CD14-positive monocyte (primary cell): ENCODE results near the gene DOHH. TPM values are rescaled to one million over a fixed set of nuclear protein-coding genes. Genes with fewer than 3 reads are reported as not detected.

Source experiments
- DNase-seq, 3 donors: peaks; one replicate each; pipeline ENCODE4 v3.0.0-alpha.2; 2011 to 2022
- H2AFZ ChIP-seq: 2 replicates; pipeline ENCODE4 v1.6.0; 2012; ENCODE audit warnings: mild to moderate bottlenecking, low read depth, low read length, inconsistent platforms; ENCODE audit not compliant: insufficient read depth, poor library complexity, severe bottlenecking
- H3K27ac ChIP-seq, 2 donors: 1 replicate in 1 of 2; 2 replicates in 1 of 2; pipeline ENCODE4 v1.5.1; 2012 to 2013; ENCODE audit warnings: low read length in 2 of 2, control low read depth in 1 of 2, inconsistent platforms in 1 of 2, low read depth in 1 of 2, mild to moderate bottlenecking in 1 of 2
- H3K27me3 ChIP-seq, 2 donors: one replicate each; pipeline versions ENCODE4 v1.6.0 to v1.6.1; 2011 to 2013; ENCODE audit warnings: low read length in 2 of 2; ENCODE audit not compliant: control insufficient read depth in 2 of 2, insufficient read depth in 2 of 2
- H3K36me3 ChIP-seq, 2 donors: replicated peaks in 1 of 2; 1 replicate in 1 of 2; 2 replicates in 1 of 2; pipeline versions ENCODE4 v1.5.1 to v1.6.1; 2012 to 2013; ENCODE audit warnings: low read length in 2 of 2, control low read depth in 1 of 2, inconsistent platforms in 1 of 2, mild to moderate bottlenecking in 1 of 2; ENCODE audit not compliant: insufficient read depth in 2 of 2, control insufficient read depth in 1 of 2
- H3K4me1 ChIP-seq, 2 donors: 1 replicate in 1 of 2; 2 replicates in 1 of 2; pipeline versions ENCODE4 v1.5.1 to v1.6.1; 2012 to 2013; ENCODE audit warnings: low read length in 2 of 2, control low read depth in 1 of 2, inconsistent platforms in 1 of 2, mild to moderate bottlenecking in 1 of 2, moderate library complexity in 1 of 2; ENCODE audit not compliant: insufficient read depth in 2 of 2, control insufficient read depth in 1 of 2
- H3K4me2 ChIP-seq: replicated peaks from 2 replicates; pipeline ENCODE3; 2012; ENCODE audit warnings: low read length, moderate library complexity, mild to moderate bottlenecking; ENCODE audit not compliant: poor library complexity, severe bottlenecking; ENCODE audit errors: extremely low read depth
- H3K4me3 ChIP-seq, 3 experiments: fragments of 200-600 bp in 1 of 3; sonication (generic) in 1 of 3; replicated peaks in 1 of 3; 1 replicate in 2 of 3; 2 replicates in 1 of 3; pipeline ENCODE4 v1.5.1; 2011 to 2013; ENCODE audit warnings: low read length in 3 of 3, mild to moderate bottlenecking in 3 of 3, control low read depth in 2 of 3, low read depth in 2 of 3, inconsistent platforms in 1 of 3, moderate library complexity in 1 of 3
- H3K79me2 ChIP-seq: 2 replicates; pipeline ENCODE4 v1.6.0; 2012; ENCODE audit warnings: mild to moderate bottlenecking, control low read depth, inconsistent platforms, low read length, moderate library complexity; ENCODE audit not compliant: insufficient read depth
- H3K9ac ChIP-seq: 2 replicates; pipeline ENCODE4 v1.6.0; 2017; ENCODE audit warnings: low read length, mild to moderate bottlenecking; ENCODE audit not compliant: insufficient read depth, poor library complexity, severe bottlenecking
- H3K9me3 ChIP-seq, 2 donors: replicated peaks in 1 of 2; 1 replicate in 1 of 2; 2 replicates in 1 of 2; pipeline versions ENCODE4 v1.5.1 to v1.6.1; 2012 to 2013; ENCODE audit warnings: low read length in 2 of 2, control low read depth in 1 of 2; ENCODE audit not compliant: control insufficient read depth in 1 of 2, insufficient read depth in 1 of 2
- H4K20me1 ChIP-seq: 2 replicates; pipeline ENCODE4 v1.6.0; 2012; ENCODE audit warnings: mild to moderate bottlenecking, low read length, control low read depth, moderate library complexity; ENCODE audit not compliant: insufficient read depth
- H3K27ac Mint-ChIP-seq, 7 donors: one replicate each; pipeline ENCODE4 v1.8.0; 2020; ENCODE audit warnings: mild to moderate bottlenecking in 7 of 7, mixed read lengths in 7 of 7, moderate library complexity in 6 of 7, inconsistent platforms in 2 of 7
- H3K27me3 Mint-ChIP-seq, 3 donors: one replicate each; pipeline ENCODE4 v1.8.0; 2021 to 2022; ENCODE audit warnings: low read depth in 3 of 3, mild to moderate bottlenecking in 3 of 3, mixed read lengths in 3 of 3, moderate library complexity in 3 of 3, inconsistent platforms in 1 of 3
- H3K36me3 Mint-ChIP-seq, 2 donors: one replicate each; pipeline ENCODE4 v1.8.0; 2020; ENCODE audit warnings: mixed read lengths in 2 of 2, inconsistent platforms in 1 of 2, mild to moderate bottlenecking in 1 of 2
- H3K4me1 Mint-ChIP-seq: one replicate; pipeline ENCODE4 v1.8.0; 2020; ENCODE audit warnings: mild to moderate bottlenecking, mixed read lengths
- H3K4me3 Mint-ChIP-seq, 2 donors: one replicate each; pipeline ENCODE4 v1.8.0; 2020; ENCODE audit warnings: mild to moderate bottlenecking in 2 of 2, mixed read lengths in 2 of 2, moderate library complexity in 1 of 2
- H3K9me3 Mint-ChIP-seq, 7 donors: one replicate each; pipeline ENCODE4 v1.8.0; 2020 to 2022; ENCODE audit warnings: mixed read lengths in 7 of 7, mild to moderate bottlenecking in 6 of 7, moderate library complexity in 6 of 7, inconsistent platforms in 2 of 7
- WGBS: methylation state at CpG from one replicate; pipeline ENCODE4 v1.1.5; 2013; ENCODE audit warnings: missing lambda C conversion rate; ENCODE audit not compliant: insufficient coverage; 5-methylcytosine and 5-hydroxymethylcytosine counted together
- intact Hi-C, 2 donors: fragments of 100-400 bp; cut with micrococcal nuclease; formaldehyde crosslinking; loops; one replicate each; pipeline versions ENCODE4 v1.15.0 to v1.15.1; 2023
- polyA plus RNA-seq, 3 donors: library from polyadenylated mRNA; depleted of rRNA in 1 of 3; unstranded in 2 of 3; stranded (reverse) in 1 of 3; fragments of 300-500 nt in 2 of 3; fragments of >200 nt in 1 of 3; fragmentation: Illumina TruSeq in 2 of 3; gene quantifications; 1 replicate in 2 of 3; 2 replicates in 1 of 3; pipeline ENCODE4 v1.2.3, GENCODE V29; 2012 to 2021
- TF ChIP-seq, protein P1 (sequence below): fragments of 200-600 bp; IDR thresholded peaks from one replicate; pipeline ENCODE4 v1.8.0; 2022; ENCODE audit warnings: antibody characterized with exemption, mild to moderate bottlenecking

Gene DOHH
- polyA plus RNA-seq, 3 donors = 3.7 to 4.2 (median 4.1) TPM

DNA sequence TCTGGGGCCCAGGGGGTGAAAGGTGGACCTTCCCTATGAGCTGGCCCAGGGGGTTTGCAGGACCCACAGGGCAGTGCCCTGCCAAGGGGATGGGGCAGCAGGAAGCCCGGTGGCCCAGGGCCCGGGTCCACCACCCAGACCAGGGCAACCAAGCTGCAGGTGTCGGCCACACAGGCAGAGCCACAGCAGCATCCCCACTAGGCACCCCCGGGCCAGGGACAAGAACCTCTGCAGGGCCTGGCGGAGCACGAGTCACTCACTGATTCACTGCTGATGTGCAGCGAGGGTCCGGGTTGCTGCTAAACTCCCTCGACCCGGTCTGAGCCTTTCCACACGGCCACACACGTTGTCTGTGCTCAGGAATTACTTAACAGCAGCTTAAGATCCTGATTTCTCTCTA is 14.5 kb upstream of the DOHH start:
- Histone ChIP-seq H3K27ac (no peak overlapping the region), H4K20me1 (peaks cover 100% of the 10 kb centered on the region), H3K4me3 (no peak overlapping the region), H2AFZ (no peak overlapping the region), H3K4me2 (no peak overlapping the region), H3K9me3 (no peaks in the 10 kb centered on the region), H3K4me1 (no peaks in the 10 kb centered on the region), H3K9ac (no peak overlapping the region), H3K36me3 (peaks cover 37 to 49% of the 10 kb centered on the region in 2 donors), H3K79me2 (peaks cover 100% of the 10 kb centered on the region), H3K27me3 (no peaks in the 10 kb centered on the region)
- Mint-ChIP-seq H3K4me1 (peaks cover 3% of the 10 kb centered on the region), H3K27ac (peak overlapping the region in 2 of 7 donors; percentile 8 to 61), H3K36me3 (peaks cover 27 to 55% of the 10 kb centered on the region in 2 donors), H3K27me3 (peaks cover 0 to 3% (median 0%) of the 10 kb centered on the region in 3 donors), H3K4me3 (no peak overlapping the region), H3K9me3 (no peaks in the 10 kb centered on the region)
- TF ChIP-seq, protein P1, sequence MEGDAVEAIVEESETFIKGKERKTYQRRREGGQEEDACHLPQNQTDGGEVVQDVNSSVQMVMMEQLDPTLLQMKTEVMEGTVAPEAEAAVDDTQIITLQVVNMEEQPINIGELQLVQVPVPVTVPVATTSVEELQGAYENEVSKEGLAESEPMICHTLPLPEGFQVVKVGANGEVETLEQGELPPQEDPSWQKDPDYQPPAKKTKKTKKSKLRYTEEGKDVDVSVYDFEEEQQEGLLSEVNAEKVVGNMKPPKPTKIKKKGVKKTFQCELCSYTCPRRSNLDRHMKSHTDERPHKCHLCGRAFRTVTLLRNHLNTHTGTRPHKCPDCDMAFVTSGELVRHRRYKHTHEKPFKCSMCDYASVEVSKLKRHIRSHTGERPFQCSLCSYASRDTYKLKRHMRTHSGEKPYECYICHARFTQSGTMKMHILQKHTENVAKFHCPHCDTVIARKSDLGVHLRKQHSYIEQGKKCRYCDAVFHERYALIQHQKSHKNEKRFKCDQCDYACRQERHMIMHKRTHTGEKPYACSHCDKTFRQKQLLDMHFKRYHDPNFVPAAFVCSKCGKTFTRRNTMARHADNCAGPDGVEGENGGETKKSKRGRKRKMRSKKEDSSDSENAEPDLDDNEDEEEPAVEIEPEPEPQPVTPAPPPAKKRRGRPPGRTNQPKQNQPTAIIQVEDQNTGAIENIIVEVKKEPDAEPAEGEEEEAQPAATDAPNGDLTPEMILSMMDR = no peak
- 92% methylated on average over 12 of the region's 12 CpGs for WGBS
- no peak for DNase-seq
- intact Hi-C loops = no loop called here

DNA sequence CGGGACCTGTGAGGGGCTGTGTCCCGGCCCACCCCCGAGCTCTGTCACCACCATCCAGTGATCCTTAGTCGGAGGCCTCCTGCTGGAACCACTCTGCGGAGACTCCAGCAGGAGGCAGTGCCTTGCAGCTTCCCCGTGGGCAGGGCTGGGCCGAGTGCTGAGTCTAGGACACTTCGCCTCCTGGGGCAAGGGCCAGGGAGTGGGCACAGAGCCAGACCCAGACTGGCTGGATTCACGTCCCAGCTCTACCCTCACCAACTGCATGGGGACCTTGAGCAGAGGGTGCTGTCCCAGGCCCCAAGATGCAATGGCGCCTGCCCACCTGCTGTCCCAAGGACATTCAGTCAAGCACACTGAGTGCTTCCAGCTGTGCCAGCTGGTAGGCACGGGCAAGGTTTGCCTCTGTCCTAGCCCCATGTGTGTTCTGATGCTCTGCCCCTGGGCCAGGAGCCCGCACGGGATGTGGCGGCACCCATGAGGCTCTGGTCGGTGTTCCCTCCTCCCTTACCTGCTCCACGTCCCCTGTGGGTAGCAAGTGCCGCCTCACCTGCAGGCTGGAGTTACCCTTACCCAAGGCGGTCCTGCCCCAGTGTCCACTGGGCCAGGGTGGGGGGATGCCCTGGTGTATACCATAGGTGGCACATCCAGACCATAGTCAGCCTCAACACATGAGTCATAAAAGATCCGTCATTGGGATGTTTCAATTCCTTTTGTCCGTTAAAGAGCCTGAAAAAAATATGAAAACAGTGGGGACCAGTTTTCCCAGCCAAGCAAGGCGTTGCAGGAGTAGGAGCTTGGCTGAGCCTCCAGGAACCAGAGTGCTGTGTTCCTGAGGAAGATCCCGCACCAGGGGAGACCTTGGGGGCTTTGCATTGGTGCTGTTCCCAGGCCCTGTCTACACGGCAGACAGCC is 13.0 kb upstream of the DOHH start:
- Histone ChIP-seq H2AFZ (no peak overlapping the region), H3K4me3 (no peak overlapping the region), H3K79me2 (peaks cover 100% of the 10 kb centered on the region), H3K36me3 (peaks cover 34 to 45% of the 10 kb centered on the region in 2 donors), H3K9me3 (no peaks in the 10 kb centered on the region), H3K27ac (no peak overlapping the region), H3K4me2 (no peak overlapping the region), H3K4me1 (no peaks in the 10 kb centered on the region), H3K9ac (no peak overlapping the region), H3K27me3 (no peaks in the 10 kb centered on the region), H4K20me1 (peaks cover 100% of the 10 kb centered on the region)
- no peak overlapping the region for H3K4me3 Mint-ChIP-seq
- intact Hi-C loops = no loop called here
- H3K36me3 Mint-ChIP-seq = peaks cover 31 to 55% of the 10 kb centered on the region in 2 donors
- 95% methylated on average over 19 of the region's 23 CpGs for WGBS
- peaks cover 0 to 3% (median 0%) of the 10 kb centered on the region in 3 donors for H3K27me3 Mint-ChIP-seq
- TF ChIP-seq, protein P1 = no peak
- peak overlapping the region in 2 of 7 donors; percentile 28 to 55 for H3K27ac Mint-ChIP-seq
- no peak for DNase-seq
- peaks cover 13% of the 10 kb centered on the region for H3K4me1 Mint-ChIP-seq
- no peaks in the 10 kb centered on the region for H3K9me3 Mint-ChIP-seq
